Hepatocyte (in vitro differentiated cells): ENCODE measurements around the gene ALX4.

Experiments
- CTCF ChIP-seq: fragments of 200-600 bp; sonication (generic); IDR thresholded peaks from 2 replicates; pipeline ENCODE4 v1.5.1; 2016; ENCODE audit warnings: antibody characterized with exemption, mild to moderate bottlenecking; ENCODE audit not compliant: poor library complexity
- EZH2 ChIP-seq: fragments of 200-600 bp; sonication (generic); IDR thresholded peaks from 2 replicates; pipeline ENCODE4 v1.6.1; 2016; ENCODE audit warnings: antibody characterized with exemption, mild to moderate bottlenecking, borderline replicate concordance
- EZH2phosphoT487 ChIP-seq: fragments of 200-600 bp; sonication (generic); IDR thresholded peaks from one replicate; pipeline ENCODE4 v1.6.1; 2018; ENCODE audit warnings: antibody characterized with exemption, mild to moderate bottlenecking, low read depth, moderate library complexity; ENCODE audit not compliant: unreplicated experiment, severe bottlenecking

GRCh38 chr11:44324749-44325525 lies 15.0 kb upstream of the ALX4 start:
- TF ChIP-seq CTCF = no peak
- TF ChIP-seq EZH2phosphoT487 = no peak
- no peak for TF ChIP-seq EZH2
